WTC11 (cell line): ENCODE results near the gene DNAAF9. TPM values are rescaled to one million over a fixed set of nuclear protein-coding genes. Genes with fewer than 3 reads are reported as not detected.
"Not testable (repeated sequence)": the region's sequence is repeated elsewhere in the genome, so short reads cannot be mapped to it uniquely, and the experiment has no call there.

Source experiments
- ATAC-seq: fragments of 200-7000 bp; cut with Tn5 transposase; 2 replicates; pipeline ENCODE4 v1.10.0; 2021; ENCODE audit warnings: mild to moderate bottlenecking, moderate library complexity
- CTCF ChIA-PET: fragments of 300-600 bp; sonication (Branson Sonifier 250); formaldehyde crosslinking; loops from one replicate; lab custom pipeline; 2021; ENCODE audit warnings: antibody characterized with exemption; lab: Charles Lee
- POLR2A ChIA-PET: fragments of 350-600 bp; sonication (Branson Sonifier 250); formaldehyde crosslinking; loops from one replicate; lab custom pipeline; 2021; ENCODE audit warnings: antibody characterized with exemption; lab: Charles Lee
- DNase-seq: peaks from one replicate; pipeline ENCODE4 v3.0.0; 2021; ENCODE audit warnings: low spot score
- H3K27ac Mint-ChIP-seq: 2 replicates; pipeline ENCODE4 v1.8.0; 2021; ENCODE audit warnings: mixed read lengths
- H3K27me3 Mint-ChIP-seq: 2 replicates; pipeline ENCODE4 v1.8.0; 2021; ENCODE audit warnings: low read depth, mild to moderate bottlenecking, moderate library complexity, mixed read lengths
- H3K36me3 Mint-ChIP-seq: 2 replicates; pipeline ENCODE4 v1.8.0; 2021; ENCODE audit warnings: mixed read lengths
- H3K4me1 Mint-ChIP-seq: 2 replicates; pipeline ENCODE4 v1.8.0; 2022; ENCODE audit warnings: mixed read lengths
- H3K4me3 Mint-ChIP-seq: 2 replicates; pipeline ENCODE4 v1.8.0; 2021; ENCODE audit warnings: mild to moderate bottlenecking, moderate library complexity, mixed read lengths
- H3K9me3 Mint-ChIP-seq: 2 replicates; pipeline ENCODE4 v1.8.0; 2021; ENCODE audit warnings: mixed read lengths
- CREM ChIP-seq: sonication (generic); formaldehyde crosslinking; IDR thresholded peaks from 2 replicates; pipeline ENCODE4 v1.8.1; 2022; ENCODE audit warnings: mild to moderate bottlenecking, missing genetic modification reagents, moderate library complexity
- FOXK1 ChIP-seq: sonication (generic); formaldehyde crosslinking; IDR thresholded peaks from 2 replicates; pipeline ENCODE4 v1.8.0; 2022; ENCODE audit warnings: mild to moderate bottlenecking, moderate library complexity, missing genetic modification reagents
- SMAD4 ChIP-seq: sonication (generic); formaldehyde crosslinking; IDR thresholded peaks from 2 replicates; pipeline ENCODE4 v1.8.0; 2022; ENCODE audit warnings: mild to moderate bottlenecking, missing genetic modification reagents
- SP1 ChIP-seq: sonication (generic); formaldehyde crosslinking; conservative IDR thresholded peaks from 2 replicates; pipeline ENCODE4 v1.8.1; 2022; ENCODE audit warnings: missing genetic modification reagents
- ZNF121 ChIP-seq: sonication (generic); formaldehyde crosslinking; IDR thresholded peaks from 2 replicates; pipeline ENCODE4 v1.8.0; 2023; ENCODE audit warnings: missing genetic modification reagents
- ZNF671 ChIP-seq: fragments of 250-450 bp; sonication (Bioruptor Pico); IDR thresholded peaks from 2 replicates; pipeline ENCODE4 v1.8.0; 2021; ENCODE audit warnings: mild to moderate bottlenecking
- total RNA-seq: library from RNA; stranded (reverse); gene quantifications from 3 replicates; pipeline ENCODE4 v1.2.3, GENCODE V29; 2021
- TF ChIP-seq, protein P1 (sequence below): sonication (generic); formaldehyde crosslinking; IDR thresholded peaks from 2 replicates; pipeline ENCODE4 v1.8.0; 2022; ENCODE audit warnings: missing genetic modification reagents
- TF ChIP-seq, protein P2 (sequence below): fragments of 250-450 bp; sonication (Bioruptor Pico); IDR thresholded peaks from 2 replicates; pipeline ENCODE4 v1.9.0; 2021; ENCODE audit warnings: moderate library complexity, mild to moderate bottlenecking, inconsistent platforms, borderline replicate concordance
- TF ChIP-seq, protein P3 (sequence below): sonication (generic); formaldehyde crosslinking; IDR thresholded peaks from 2 replicates; pipeline ENCODE4 v1.8.1; 2023; ENCODE audit warnings: mild to moderate bottlenecking, missing genetic modification reagents
- TF ChIP-seq, protein P4 (sequence below): sonication (generic); formaldehyde crosslinking; IDR thresholded peaks from 2 replicates; pipeline ENCODE4 v1.8.0; 2022; ENCODE audit warnings: mild to moderate bottlenecking, missing genetic modification reagents
- TF ChIP-seq, protein P5 (sequence below): sonication (generic); formaldehyde crosslinking; IDR thresholded peaks from 2 replicates; pipeline ENCODE4 v1.8.1; 2022; ENCODE audit warnings: mild to moderate bottlenecking, moderate library complexity, missing genetic modification reagents
- TF ChIP-seq, protein P6 (sequence below): sonication (generic); formaldehyde crosslinking; IDR thresholded peaks from 2 replicates; pipeline ENCODE4 v1.8.1; 2023; ENCODE audit warnings: mild to moderate bottlenecking, missing genetic modification reagents, borderline replicate concordance

DNAAF9 gene
- total RNA-seq, 1 experiment from 2014 or later = 6.3 TPM

DNA sequence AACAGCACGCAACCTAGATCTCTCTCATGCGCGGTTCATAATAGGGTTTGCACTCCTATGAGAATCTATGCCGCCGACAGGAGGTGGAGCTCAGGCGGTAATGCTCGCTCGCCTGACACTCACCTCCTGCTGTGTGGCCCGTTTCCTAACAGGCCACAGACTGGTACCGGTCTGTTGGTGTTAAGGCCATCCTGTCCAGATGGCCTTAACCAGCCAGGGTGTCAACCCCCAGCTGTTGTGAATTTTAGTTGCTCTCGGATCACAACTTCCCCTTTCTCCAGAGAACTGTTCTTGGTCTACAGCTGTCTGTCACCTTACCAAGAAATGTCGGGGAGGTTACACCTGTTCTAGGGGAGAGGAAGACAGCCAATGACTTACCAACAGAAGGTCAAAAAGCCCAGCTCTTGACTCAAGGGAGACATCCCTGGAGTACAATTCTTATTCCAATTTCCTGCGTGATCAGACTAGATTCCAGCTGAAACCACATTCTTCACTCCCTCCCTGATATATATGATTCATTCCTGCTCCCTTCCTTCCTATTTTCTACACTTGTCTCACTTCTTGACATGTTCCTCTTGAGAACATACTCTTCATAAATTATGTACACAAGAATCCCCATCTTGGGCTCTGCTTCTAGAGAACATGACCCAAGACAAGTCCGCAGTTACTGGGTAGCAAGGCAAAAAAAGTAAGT, 23.1 kb upstream of the DNAAF9 start (continued):
- TF ChIP-seq, protein P1, sequence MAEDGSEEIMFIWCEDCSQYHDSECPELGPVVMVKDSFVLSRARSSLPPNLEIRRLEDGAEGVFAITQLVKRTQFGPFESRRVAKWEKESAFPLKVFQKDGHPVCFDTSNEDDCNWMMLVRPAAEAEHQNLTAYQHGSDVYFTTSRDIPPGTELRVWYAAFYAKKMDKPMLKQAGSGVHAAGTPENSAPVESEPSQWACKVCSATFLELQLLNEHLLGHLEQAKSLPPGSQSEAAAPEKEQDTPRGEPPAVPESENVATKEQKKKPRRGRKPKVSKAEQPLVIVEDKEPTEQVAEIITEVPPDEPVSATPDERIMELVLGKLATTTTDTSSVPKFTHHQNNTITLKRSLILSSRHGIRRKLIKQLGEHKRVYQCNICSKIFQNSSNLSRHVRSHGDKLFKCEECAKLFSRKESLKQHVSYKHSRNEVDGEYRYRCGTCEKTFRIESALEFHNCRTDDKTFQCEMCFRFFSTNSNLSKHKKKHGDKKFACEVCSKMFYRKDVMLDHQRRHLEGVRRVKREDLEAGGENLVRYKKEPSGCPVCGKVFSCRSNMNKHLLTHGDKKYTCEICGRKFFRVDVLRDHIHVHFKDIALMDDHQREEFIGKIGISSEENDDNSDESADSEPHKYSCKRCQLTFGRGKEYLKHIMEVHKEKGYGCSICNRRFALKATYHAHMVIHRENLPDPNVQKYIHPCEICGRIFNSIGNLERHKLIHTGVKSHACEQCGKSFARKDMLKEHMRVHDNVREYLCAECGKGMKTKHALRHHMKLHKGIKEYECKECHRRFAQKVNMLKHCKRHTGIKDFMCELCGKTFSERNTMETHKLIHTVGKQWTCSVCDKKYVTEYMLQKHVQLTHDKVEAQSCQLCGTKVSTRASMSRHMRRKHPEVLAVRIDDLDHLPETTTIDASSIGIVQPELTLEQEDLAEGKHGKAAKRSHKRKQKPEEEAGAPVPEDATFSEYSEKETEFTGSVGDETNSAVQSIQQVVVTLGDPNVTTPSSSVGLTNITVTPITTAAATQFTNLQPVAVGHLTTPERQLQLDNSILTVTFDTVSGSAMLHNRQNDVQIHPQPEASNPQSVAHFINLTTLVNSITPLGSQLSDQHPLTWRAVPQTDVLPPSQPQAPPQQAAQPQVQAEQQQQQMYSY (CRISPR knock-in tag) = no peak
- TF ChIP-seq SMAD4 (CRISPR knock-in tag) (no peak), ZNF121 (CRISPR knock-in tag) (no peak), CREM (no peak), ZNF671 (no peak), SP1 (CRISPR knock-in tag) (no peak), FOXK1 (no peak)
- TF ChIP-seq, protein P2, sequence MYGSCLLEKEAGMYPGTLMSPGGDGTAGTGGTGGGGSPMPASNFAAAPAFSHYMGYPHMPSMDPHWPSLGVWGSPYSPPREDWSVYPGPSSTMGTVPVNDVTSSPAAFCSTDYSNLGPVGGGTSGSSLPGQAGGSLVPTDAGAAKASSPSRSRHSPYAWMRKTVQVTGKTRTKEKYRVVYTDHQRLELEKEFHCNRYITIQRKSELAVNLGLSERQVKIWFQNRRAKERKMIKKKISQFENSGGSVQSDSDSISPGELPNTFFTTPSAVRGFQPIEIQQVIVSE = no peak
- TF ChIP-seq, protein P3, sequence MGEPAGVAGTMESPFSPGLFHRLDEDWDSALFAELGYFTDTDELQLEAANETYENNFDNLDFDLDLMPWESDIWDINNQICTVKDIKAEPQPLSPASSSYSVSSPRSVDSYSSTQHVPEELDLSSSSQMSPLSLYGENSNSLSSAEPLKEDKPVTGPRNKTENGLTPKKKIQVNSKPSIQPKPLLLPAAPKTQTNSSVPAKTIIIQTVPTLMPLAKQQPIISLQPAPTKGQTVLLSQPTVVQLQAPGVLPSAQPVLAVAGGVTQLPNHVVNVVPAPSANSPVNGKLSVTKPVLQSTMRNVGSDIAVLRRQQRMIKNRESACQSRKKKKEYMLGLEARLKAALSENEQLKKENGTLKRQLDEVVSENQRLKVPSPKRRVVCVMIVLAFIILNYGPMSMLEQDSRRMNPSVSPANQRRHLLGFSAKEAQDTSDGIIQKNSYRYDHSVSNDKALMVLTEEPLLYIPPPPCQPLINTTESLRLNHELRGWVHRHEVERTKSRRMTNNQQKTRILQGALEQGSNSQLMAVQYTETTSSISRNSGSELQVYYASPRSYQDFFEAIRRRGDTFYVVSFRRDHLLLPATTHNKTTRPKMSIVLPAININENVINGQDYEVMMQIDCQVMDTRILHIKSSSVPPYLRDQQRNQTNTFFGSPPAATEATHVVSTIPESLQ = no peak
- TF ChIP-seq, protein P4, sequence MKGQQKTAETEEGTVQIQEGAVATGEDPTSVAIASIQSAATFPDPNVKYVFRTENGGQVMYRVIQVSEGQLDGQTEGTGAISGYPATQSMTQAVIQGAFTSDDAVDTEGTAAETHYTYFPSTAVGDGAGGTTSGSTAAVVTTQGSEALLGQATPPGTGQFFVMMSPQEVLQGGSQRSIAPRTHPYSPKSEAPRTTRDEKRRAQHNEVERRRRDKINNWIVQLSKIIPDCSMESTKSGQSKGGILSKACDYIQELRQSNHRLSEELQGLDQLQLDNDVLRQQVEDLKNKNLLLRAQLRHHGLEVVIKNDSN (CRISPR knock-in tag) = no peak
- TF ChIP-seq, protein P5, sequence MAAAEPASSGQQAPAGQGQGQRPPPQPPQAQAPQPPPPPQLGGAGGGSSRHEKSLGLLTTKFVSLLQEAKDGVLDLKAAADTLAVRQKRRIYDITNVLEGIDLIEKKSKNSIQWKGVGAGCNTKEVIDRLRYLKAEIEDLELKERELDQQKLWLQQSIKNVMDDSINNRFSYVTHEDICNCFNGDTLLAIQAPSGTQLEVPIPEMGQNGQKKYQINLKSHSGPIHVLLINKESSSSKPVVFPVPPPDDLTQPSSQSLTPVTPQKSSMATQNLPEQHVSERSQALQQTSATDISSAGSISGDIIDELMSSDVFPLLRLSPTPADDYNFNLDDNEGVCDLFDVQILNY (CRISPR knock-in tag) = no peak
- TF ChIP-seq, protein P6, sequence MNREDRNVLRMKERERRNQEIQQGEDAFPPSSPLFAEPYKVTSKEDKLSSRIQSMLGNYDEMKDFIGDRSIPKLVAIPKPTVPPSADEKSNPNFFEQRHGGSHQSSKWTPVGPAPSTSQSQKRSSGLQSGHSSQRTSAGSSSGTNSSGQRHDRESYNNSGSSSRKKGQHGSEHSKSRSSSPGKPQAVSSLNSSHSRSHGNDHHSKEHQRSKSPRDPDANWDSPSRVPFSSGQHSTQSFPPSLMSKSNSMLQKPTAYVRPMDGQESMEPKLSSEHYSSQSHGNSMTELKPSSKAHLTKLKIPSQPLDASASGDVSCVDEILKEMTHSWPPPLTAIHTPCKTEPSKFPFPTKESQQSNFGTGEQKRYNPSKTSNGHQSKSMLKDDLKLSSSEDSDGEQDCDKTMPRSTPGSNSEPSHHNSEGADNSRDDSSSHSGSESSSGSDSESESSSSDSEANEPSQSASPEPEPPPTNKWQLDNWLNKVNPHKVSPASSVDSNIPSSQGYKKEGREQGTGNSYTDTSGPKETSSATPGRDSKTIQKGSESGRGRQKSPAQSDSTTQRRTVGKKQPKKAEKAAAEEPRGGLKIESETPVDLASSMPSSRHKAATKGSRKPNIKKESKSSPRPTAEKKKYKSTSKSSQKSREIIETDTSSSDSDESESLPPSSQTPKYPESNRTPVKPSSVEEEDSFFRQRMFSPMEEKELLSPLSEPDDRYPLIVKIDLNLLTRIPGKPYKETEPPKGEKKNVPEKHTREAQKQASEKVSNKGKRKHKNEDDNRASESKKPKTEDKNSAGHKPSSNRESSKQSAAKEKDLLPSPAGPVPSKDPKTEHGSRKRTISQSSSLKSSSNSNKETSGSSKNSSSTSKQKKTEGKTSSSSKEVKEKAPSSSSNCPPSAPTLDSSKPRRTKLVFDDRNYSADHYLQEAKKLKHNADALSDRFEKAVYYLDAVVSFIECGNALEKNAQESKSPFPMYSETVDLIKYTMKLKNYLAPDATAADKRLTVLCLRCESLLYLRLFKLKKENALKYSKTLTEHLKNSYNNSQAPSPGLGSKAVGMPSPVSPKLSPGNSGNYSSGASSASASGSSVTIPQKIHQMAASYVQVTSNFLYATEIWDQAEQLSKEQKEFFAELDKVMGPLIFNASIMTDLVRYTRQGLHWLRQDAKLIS = no peak
- TF ChIP-seq, all 79 proteins: peak for 0

DNA sequence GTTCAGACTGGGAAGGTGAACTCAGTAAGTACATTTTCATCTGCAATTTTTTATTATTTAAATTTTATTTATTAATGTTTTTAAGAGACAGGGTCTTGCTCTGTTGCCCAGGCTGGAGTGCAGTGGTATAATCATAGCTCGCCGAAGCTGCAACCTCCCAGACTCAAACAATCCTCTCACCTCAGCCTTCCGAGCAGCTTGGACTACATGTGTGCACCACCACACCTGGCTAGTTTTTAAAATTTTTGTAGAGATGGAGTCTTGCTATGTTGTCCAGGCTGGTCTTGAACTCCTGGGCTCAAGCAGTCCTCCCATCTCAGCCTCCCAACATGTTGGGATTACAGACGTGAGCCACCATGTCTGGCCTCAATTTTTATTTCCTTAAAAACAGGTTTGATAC, 19.3 kb upstream of the DNAAF9 start:
- CTCF ChIA-PET = interaction anchor here (0.9 to 1.0 kb wide), 2 partner anchors 110 to 137 kb away, joined by 3 read pairs; no protein-coding TSS in a partner anchor
- DNase-seq, ATAC-seq, H3K4me3 Mint-ChIP-seq, H3K27me3 Mint-ChIP-seq, H3K27ac Mint-ChIP-seq, POLR2A ChIA-PET, H3K9me3 Mint-ChIP-seq, H3K36me3 Mint-ChIP-seq: not testable (repeated sequence)
- peaks cover 17% of the 10 kb centered on the region for H3K4me1 Mint-ChIP-seq
- peak; percentile 50 for TF ChIP-seq ZNF121 (CRISPR knock-in tag)
